ENCODE measurements around the gene ATP10A. TPM values are rescaled to one million over a fixed set of nuclear protein-coding genes. Genes with fewer than 3 reads are reported as not detected.

Gene ATP10A
- total and polyA plus RNA-seq, 2 of the 8 experiments (the other 6 are each of a cell fraction or from before 2014, with no cell fraction given): 2.0 to 2.8 TPM

- Histone ChIP-seq H3K36me3 (ENCODE audit: control insufficient read depth in 2 of 4, insufficient read depth in 4 of 4, low read length in 3 of 4) (no peaks in the 10 kb centered on the region), H2BK15ac (ENCODE audit: low read length) (no peak overlapping the region), H3K18ac (ENCODE audit: extremely low read depth, low read length) (no peak overlapping the region), H4K5ac (ENCODE audit: insufficient read length, low read depth, low read length) (no peak overlapping the region), H2BK20ac (ENCODE audit: low read length) (no peak overlapping the region), H3K4me2 (ENCODE audit: insufficient read depth in 1 of 2, low read depth in 2 of 2, low read length in 2 of 2) (no peak overlapping the region), H2AK5ac (ENCODE audit: low read depth, low read length) (no peak overlapping the region), H3K23me2 (ENCODE audit: low read depth, low read length) (0 out of 2 replicates have a peak, but pooled peaks cover 2% of the 10 kb centered on the region), H3K79me2 (ENCODE audit: control insufficient read depth in 1 of 2, insufficient read depth in 2 of 2, low read length in 2 of 2) (no peaks in the 10 kb centered on the region), H3K4me1 (replicated peaks in 1 of 4; ENCODE audit: control insufficient read depth in 3 of 4, insufficient read depth in 4 of 4, low read length in 3 of 4) (peaks cover 0 to 18% (median 8%) of the 10 kb centered on the region in 4 experiments), H3K9ac (replicated peaks in 1 of 4; ENCODE audit: extremely low read depth in 1 of 4, low read depth in 3 of 4, low read length in 3 of 4) (no peak overlapping the region), H3K14ac (ENCODE audit: insufficient read length) (no peak overlapping the region), H4K91ac (replicated peaks; ENCODE audit: insufficient read length, low read length) (no peak overlapping the region), H3K27ac (ENCODE audit: low read depth, low read length) (no peak overlapping the region), H3K4ac (replicated peaks; ENCODE audit: insufficient read length, low read depth, low read length) (no peak overlapping the region), H2BK120ac (replicated peaks; ENCODE audit: low read depth, low read length) (no peak overlapping the region), H3K4me3 (ENCODE audit: extremely low read depth in 1 of 4, insufficient read depth in 2 of 4, low read depth in 3 of 4, low read length in 4 of 4) (no peak overlapping the region), H3K56ac (replicated peaks; ENCODE audit: insufficient read length, low read depth, low read length) (no peak overlapping the region), H2BK5ac (ENCODE audit: low read depth, low read length) (no peak overlapping the region), H3K9me3 (ENCODE audit: insufficient read depth in 2 of 2, low read depth in 1 of 2, low read length in 1 of 2) (no peaks in the 10 kb centered on the region), H4K20me1 (replicated peaks in 1 of 2; ENCODE audit: control insufficient read depth in 1 of 2, insufficient read depth in 2 of 2, low read length in 2 of 2) (peaks cover 0 to 2% of the 10 kb centered on the region in 2 experiments), H3K79me1 (ENCODE audit: low read depth, low read length) (no peaks in the 10 kb centered on the region), H3K27me3 (replicated peaks in 1 of 4; ENCODE audit: control insufficient read depth in 3 of 4, extremely low read depth in 1 of 4, insufficient read depth in 3 of 4, low read length in 3 of 4) (peaks cover 35 to 71% (median 65%) of the 10 kb centered on the region in 4 experiments), H3K23ac (ENCODE audit: insufficient read length) (no peak overlapping the region), H2BK12ac (ENCODE audit: low read depth, low read length) (no peak overlapping the region), H2AFZ (ENCODE audit: low read length) (no peak overlapping the region), H4K8ac (ENCODE audit: extremely low read depth, insufficient read depth, low read length) (no peak overlapping the region)
- TF ChIP-seq CBX8 (IDR thresholded peaks at IDR 0.05; ENCODE audit: borderline replicate concordance, low read depth, low read length) (no peak), SIRT6 (IDR thresholded peaks at IDR 0.05; ENCODE audit: low read length) (no peak), KDM4A (IDR thresholded peaks at IDR 0.05; ENCODE audit: low read depth, low read length, severe bottlenecking) (no peak), USF2 (IDR thresholded peaks at IDR 0.05; ENCODE audit: low read length) (no peak), JUN (IDR thresholded peaks at IDR 0.05; ENCODE audit: low read depth, low read length) (no peak)
- CTCF ChIA-PET (ENCODE audit: partially characterized antibody): interaction anchor here (1.4 to 2.2 kb wide), 5 partner anchors 9 to 132 kb away, joined by 3 to 8 read pairs (median 5); no protein-coding TSS in a partner anchor
- POLR2A ChIA-PET (ENCODE audit: partially characterized antibody): no interaction called here
- WGBS, 2 experiments (ENCODE audit: extremely low coverage in 1 of 2, insufficient coverage in 1 of 2, insufficient read length in 1 of 2, insufficient replicate concordance in 2 of 2, low coverage in 1 of 2, low lambda C conversion rate in 2 of 2, missing lambda C conversion rate in 1 of 2): 82% methylated on average over 3 of the region's 3 CpGs; no CpG with 5 or more reads in 1 of the 2 experiments
- DNase-seq (ENCODE audit: low read depth in 1 of 2, low spot score in 2 of 2) (no peak), FAIRE-seq (no peak)
These were observed 221.8 kb downstream of the ATP10A start for GRCh38 chr15:25641361-25641760.

All from H1 (cell line).